WTC11 (cell line): ENCODE results near the gene SLC12A2.

Experiments used
- FOXK1 ChIP-seq: sonication (generic); formaldehyde crosslinking; IDR thresholded peaks from 2 replicates; pipeline ENCODE4 v1.8.0; 2022; ENCODE audit warnings: mild to moderate bottlenecking, moderate library complexity, missing genetic modification reagents
- JUN ChIP-seq: sonication (generic); formaldehyde crosslinking; IDR thresholded peaks from 2 replicates; pipeline ENCODE4 v1.8.0; 2023; ENCODE audit warnings: mild to moderate bottlenecking, missing genetic modification reagents
- MYBL2 ChIP-seq: sonication (generic); formaldehyde crosslinking; IDR thresholded peaks from 2 replicates; pipeline ENCODE4 v1.8.1; 2023; ENCODE audit warnings: mild to moderate bottlenecking, moderate library complexity, missing genetic modification reagents
- SP1 ChIP-seq: sonication (generic); formaldehyde crosslinking; conservative IDR thresholded peaks from 2 replicates; pipeline ENCODE4 v1.8.1; 2022; ENCODE audit warnings: missing genetic modification reagents
- TF ChIP-seq, protein P1 (sequence below): fragments of 200-600 bp; IDR thresholded peaks from 2 replicates; pipeline ENCODE4 v1.8.0; 2022; ENCODE audit warnings: antibody characterized with exemption
- TF ChIP-seq, protein P2 (sequence below): sonication (generic); formaldehyde crosslinking; IDR thresholded peaks from 2 replicates; pipeline ENCODE4 v1.8.0; 2022; ENCODE audit warnings: mild to moderate bottlenecking, missing genetic modification reagents

DNA sequence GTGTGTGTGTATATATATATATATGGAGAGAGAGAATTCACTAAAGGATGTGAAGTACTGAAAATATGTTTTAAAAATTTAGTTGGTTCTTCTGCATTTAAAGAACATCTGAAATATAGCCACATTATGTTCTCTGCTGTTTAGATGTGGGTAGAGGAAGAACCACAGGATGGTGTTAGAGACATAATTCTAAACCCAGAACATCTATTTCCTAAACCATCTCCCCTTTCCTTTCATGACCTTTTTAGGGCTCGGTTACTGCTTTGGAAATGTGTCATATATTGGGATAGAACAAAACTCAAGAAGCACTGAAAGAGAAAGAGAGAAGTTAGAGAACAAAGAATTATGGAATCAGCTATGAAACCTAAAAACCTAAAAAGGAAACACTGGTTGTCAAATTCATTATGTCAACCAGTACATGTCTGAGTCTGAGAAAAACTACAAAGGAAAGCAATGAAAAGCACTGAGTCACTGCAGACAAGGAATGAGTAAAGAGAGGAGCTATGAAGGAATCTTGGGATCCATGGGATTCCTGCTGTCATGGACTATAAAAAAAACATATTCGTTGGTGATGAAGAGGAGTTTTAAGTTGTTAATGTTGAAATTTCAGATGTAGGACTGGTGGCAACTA is 28.4 kb downstream of the SLC12A2 start:
- TF ChIP-seq MYBL2 (CRISPR knock-in tag) (no peak), FOXK1 (CRISPR knock-in tag) (no peak), SP1 (no peak), JUN (no peak)
- TF ChIP-seq, protein P1, sequence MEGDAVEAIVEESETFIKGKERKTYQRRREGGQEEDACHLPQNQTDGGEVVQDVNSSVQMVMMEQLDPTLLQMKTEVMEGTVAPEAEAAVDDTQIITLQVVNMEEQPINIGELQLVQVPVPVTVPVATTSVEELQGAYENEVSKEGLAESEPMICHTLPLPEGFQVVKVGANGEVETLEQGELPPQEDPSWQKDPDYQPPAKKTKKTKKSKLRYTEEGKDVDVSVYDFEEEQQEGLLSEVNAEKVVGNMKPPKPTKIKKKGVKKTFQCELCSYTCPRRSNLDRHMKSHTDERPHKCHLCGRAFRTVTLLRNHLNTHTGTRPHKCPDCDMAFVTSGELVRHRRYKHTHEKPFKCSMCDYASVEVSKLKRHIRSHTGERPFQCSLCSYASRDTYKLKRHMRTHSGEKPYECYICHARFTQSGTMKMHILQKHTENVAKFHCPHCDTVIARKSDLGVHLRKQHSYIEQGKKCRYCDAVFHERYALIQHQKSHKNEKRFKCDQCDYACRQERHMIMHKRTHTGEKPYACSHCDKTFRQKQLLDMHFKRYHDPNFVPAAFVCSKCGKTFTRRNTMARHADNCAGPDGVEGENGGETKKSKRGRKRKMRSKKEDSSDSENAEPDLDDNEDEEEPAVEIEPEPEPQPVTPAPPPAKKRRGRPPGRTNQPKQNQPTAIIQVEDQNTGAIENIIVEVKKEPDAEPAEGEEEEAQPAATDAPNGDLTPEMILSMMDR: no peak
- TF ChIP-seq, protein P2, sequence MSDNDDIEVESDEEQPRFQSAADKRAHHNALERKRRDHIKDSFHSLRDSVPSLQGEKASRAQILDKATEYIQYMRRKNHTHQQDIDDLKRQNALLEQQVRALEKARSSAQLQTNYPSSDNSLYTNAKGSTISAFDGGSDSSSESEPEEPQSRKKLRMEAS (CRISPR knock-in tag): no peak
